22Rv1 (cell line): ENCODE measurements around the gene AADACL4.

ENCODE experiments used
- H3K27ac ChIP-seq: fragments of 450-650 bp; 2 replicates; pipeline ENCODE4 v1.5.1; 2017
- CTCF ChIP-seq: fragments of 450-650 bp; IDR thresholded peaks from 2 replicates; pipeline ENCODE4 v1.5.1; 2017; ENCODE audit warnings: mild to moderate bottlenecking
- ZFX ChIP-seq: fragments of 450-650 bp; IDR thresholded peaks from 2 replicates; pipeline ENCODE4 v1.6.1; 2017; ENCODE audit warnings: antibody characterized with exemption, borderline replicate concordance

The AADACL4 gene

GRCh38 chr1:12621346-12622335 is 22.2 kb upstream of the AADACL4 start:
- no peak for TF ChIP-seq ZFX
- TF ChIP-seq CTCF, result no peak
- H3K27ac ChIP-seq, result no peak overlapping the region

GRCh38 chr1:12622506-12622905 is 21.4 kb upstream of the AADACL4 start:
- no peak for TF ChIP-seq CTCF
- H3K27ac ChIP-seq, result no peak overlapping the region

GRCh38 chr1:12625276-12625675 is 18.6 kb upstream of the AADACL4 start:
- no peak for TF ChIP-seq CTCF
- TF ChIP-seq ZFX, result no peak
- H3K27ac ChIP-seq, result no peak overlapping the region

GRCh38 chr1:12626888-12627287 is 17.0 kb upstream of the AADACL4 start:
- H3K27ac ChIP-seq, result no peak overlapping the region
- TF ChIP-seq ZFX (no peak), CTCF (no peak)

GRCh38 chr1:12627296-12627695 is 16.6 kb upstream of the AADACL4 start:
- H3K27ac ChIP-seq, result no peak overlapping the region
- TF ChIP-seq CTCF (no peak), ZFX (no peak)

- no peak overlapping the region for H3K27ac ChIP-seq
- TF ChIP-seq CTCF, result no peak
- TF ChIP-seq ZFX, result no peak
Observed at GRCh38 chr1:12629511-12629956, 14.4 kb upstream of the AADACL4 start.
